Measurements from ENCODE around the gene RAB3B.
A peak's percentile ranks its signal among the peaks of the same experiment; 100 is the strongest.
"Not testable (repeated sequence)": the region's sequence is repeated elsewhere in the genome, so short reads cannot be mapped to it uniquely, and the experiment has no call there.

The RAB3B gene

GRCh38 chr1:51990478-51990965 is at the start of gene RAB3B:
TSS of gene RAB3B (minus strand) at chr1:51990700. CDS start at chr1:51977117, 13,583 bp downstream.
- DNase-seq (ENCODE audit: low spot score), result peak; percentile 69

DNA sequence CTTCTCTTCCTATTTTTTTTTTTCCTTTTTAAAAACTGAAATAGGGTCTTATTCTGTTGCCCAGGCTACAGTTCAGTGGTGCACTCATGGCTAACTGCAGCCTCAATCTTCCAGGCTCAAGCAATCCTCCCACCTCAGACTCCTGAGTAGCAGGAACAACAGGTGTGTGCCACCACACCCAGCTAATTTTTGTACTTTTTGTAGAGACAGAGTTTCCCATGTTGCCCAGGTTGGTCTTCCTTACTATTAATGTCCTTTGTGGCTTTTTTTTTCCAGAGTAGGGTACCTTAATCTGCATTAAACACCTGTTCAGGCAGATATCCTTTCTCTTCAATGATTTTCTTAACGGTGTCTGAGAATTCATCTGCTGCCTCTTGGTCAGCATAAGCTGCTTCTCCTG is 47.4 kb upstream of the RAB3B start:
- no peak for DNase-seq (ENCODE audit: low spot score)

GRCh38 chr1:52037402-52037814 is 46.9 kb upstream of the RAB3B start:
- peak; percentile 30 for DNase-seq (ENCODE audit: low spot score)

DNA sequence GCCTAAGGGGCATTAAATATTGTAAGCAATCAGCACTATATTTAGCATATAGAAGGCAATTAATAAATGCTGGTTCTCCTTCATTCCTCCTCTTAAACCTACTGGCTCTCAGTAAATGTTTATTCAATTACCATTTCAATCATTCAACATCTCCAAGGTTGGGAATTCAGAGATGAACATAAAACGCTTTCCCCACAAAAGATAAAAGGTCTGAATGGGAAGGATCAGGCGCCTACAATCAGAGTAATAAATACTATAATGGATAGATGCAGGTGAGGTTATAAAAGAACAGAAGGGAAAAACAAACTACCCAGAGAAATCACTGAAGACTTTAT is 43.5 kb upstream of the RAB3B start:
- no peak for DNase-seq (ENCODE audit: low spot score)

- peak; percentile 70 for DNase-seq (ENCODE audit: low spot score)
These were observed 42.9 kb upstream of the RAB3B start, which contains the start of gene KTI12 for GRCh38 chr1:52033190-52034049. TSS of gene KTI12 (minus strand) at chr1:52033810. CDS start at chr1:52033761, 49 bp downstream.

GRCh38 chr1:52032785-52033131 is 42.3 kb upstream of the RAB3B start:
- DNase-seq (ENCODE audit: low spot score), result peak; percentile 44

GRCh38 chr1:52032124-52032784 is 41.8 kb upstream of the RAB3B start:
- no peak for DNase-seq (ENCODE audit: low spot score)

DNA sequence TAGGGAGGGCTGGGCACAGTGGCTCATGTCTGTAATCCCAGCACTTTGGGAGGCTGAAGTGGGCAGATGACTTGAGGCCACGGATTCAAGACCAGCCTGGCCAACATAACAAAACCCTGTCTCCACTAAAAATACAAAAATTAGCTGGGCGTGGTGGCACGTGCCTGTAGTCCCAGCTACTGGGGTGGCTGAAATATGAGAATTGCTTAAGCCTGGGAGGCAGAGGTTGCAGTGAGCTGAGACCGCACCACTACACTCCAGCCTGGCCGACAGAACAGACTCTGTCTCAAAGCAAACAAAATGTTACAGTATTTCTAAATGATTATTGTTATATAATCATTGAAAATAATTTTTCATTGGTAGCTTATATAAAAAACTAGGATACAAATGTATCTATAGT is 38.3 kb upstream of the RAB3B start:
- DNase-seq (ENCODE audit: low spot score), result not testable (repeated sequence)

GRCh38 chr1:52028328-52028727 is 37.8 kb upstream of the RAB3B start:
- no peak for DNase-seq (ENCODE audit: low spot score)

GRCh38 chr1:52026278-52026677 is 35.8 kb upstream of the RAB3B start:
- no peak for DNase-seq (ENCODE audit: low spot score)

DNA sequence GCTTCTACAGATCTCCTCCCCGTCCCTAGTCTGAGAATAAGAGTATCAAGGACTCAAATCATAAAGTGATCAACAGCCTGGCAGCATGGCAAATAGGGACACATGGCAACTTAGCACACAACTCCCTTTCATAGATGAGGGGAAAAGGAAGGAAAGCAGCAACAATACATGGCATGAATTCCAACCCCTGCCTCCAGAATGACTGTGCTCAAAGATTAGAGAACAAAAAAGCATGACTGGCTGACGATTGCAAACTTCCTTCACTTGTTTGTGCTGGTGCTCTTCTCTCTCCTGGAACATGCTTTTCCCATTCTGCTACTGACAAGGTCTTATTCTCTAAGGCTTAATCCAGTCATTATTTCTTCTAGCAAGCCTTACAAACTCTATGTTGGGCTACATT is 31.6 kb upstream of the RAB3B start:
- no peak for DNase-seq (ENCODE audit: low spot score)

DNA sequence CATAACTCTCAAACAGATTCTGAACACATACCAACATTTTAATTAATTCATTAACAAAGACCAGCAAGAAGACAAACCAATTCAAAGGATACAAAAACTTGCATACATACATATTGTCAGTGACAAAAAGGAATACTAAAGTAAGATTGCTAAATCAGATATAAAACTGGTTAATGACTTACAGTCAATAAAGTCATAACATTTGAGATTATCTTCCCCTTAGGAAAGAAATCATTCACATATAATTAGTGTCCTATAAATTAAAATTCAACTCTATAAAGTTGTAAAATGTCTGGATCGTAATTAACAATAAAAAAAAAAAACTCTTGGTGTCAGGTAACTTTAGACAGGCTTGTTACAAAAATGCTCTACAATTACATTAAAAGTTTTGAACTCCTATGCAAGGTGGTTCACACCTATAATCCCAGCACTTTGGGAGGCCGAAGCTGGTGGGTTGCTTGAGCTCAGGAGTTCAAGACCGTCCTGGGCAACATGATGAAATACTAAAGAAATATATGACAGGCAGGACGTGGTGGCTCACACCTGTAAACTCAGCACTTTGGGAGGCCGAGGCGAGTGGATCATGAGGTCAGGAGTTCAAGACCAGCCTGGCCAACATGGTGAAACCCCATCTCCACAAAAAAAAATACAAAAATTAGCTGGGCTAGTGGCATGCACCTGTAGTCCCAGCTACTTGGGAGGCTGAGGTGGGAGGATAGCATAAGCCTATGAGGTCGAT is 17.7 kb upstream of the RAB3B start:
- no peak for DNase-seq (ENCODE audit: low spot score)

DNA sequence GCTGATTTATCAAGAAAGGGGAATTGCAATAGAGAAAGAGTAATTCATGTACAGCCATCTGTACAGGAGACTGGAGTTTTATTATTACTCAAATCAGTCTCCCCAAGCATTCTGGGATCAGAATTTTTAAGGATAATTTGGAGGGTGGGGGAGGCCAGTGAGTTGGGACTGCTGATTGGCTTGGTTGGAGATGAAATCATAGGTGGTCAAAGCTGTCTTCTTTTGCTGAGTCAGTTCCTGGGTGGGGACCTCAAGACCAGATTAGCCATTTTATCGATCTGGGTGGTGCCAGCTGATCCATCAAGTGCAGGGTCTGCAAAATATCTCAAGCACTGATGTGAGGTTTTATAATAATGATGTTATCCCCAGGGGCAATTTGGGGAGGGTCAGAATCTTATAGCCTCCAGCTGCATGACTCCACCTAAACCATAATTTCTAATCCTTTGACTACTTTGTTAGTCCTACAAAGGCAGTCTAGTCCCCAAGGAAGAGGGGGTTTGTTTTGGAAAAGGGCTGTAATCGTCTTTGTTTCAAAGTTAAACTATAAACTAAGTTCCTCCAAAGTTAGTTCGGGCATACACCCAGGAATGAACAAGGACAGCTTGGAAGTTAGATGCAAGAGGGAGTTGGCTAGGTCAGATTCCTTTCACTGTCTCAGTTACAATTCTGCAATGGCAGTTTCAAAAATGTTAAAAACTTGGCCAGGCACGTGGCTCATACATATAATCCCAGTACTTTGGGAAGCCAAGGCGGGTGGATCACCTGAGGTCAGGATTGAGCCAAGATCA is 16.9 kb upstream of the RAB3B start:
- no peak for DNase-seq (ENCODE audit: low spot score)

- DNase-seq (ENCODE audit: low spot score), result not testable (repeated sequence)
These were observed 15.6 kb upstream of the RAB3B start for GRCh38 chr1:52006081-52006553.

- not testable (repeated sequence) for DNase-seq (ENCODE audit: low spot score)
These were observed 15.0 kb upstream of the RAB3B start for GRCh38 chr1:52005548-52005947.

DNA sequence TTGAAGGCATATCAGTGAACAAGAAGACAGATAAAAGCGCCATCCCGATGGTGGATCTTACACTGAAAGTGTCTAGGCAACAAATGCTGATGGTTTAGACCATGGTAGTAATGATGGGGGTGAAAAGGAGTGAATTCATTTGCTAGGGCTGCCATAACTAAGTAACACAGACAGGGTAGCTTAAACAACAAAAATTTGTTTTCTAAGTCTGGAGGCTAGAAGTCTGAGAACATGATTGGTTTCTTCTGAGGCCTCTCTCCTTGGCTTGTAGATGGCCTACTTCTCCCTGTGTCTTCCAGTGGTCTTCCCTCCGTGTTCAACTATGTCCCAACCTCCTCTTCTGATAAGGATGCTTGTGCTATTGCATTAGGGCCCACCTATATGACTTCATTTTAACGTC is 13.4 kb upstream of the RAB3B start:
- no peak for DNase-seq (ENCODE audit: low spot score)

DNA sequence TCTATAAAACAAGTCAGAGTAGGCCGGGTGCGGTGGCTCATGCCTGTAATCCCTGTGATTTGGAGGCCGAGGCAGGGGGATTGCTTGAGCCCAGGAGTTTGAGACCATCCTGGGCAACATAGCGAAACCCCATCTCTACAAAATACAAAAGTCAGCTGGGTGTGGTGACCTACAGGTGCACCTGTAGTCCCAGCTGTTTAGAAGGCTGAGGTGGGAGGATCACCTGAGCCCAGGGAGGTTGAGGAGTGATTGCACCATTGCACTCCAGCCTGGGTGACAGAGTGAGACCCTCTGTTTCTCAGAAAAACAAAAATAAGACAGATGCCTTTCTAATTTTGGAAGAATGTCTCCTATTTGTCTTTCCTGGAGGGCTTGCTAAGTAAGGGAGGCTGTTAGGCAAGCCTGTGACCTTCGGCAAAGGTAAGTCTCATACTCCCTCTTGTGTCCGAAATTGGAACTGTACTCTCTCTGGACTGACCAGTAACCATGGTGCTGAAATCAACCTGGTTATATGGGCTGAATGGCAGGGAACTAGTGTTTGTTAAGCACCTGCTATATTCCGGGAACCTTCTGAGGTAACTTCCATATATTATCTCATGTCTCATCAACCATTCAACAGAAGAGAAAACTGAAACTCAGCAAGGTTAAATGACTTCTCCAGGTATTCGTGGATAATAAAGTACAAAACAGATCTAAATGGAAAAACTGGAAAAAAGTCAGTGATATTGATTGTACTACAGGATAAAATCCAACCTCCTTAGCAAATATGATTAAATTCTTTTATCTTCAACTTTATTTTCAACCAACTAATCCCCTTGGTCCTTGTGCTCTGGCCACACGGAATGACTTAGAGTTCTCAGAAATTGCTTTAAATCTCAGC is 11.8 kb upstream of the RAB3B start:
- DNase-seq (ENCODE audit: low spot score), result peak; percentile 84

DNA sequence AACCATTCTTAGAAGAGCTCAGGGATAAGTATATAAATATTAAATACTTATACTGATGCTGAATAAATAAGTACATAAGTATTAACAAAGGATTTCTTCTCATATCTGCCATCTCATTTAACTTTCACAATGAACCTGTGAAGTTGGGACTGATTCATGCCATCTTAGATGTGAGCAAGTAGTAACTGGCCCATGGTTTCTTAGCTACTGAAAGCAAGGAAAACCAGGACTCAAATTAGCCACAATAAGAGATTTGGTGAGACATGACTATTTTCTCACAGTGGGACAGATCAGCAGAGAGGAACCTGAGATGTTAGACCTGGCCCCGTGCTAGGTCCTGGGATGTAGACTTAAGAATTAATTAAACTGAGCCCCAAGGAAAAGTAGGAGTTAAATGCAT is 8.2 kb upstream of the RAB3B start:
- no peak for DNase-seq (ENCODE audit: low spot score)

- DNase-seq (ENCODE audit: low spot score), result no peak
These were observed 7.5 kb upstream of the RAB3B start for GRCh38 chr1:51997974-51998382.

GRCh38 chr1:51989582-51990477 is 670 bp downstream of the RAB3B start:
- DNase-seq (ENCODE audit: low spot score), result no peak
